Forelimb muscle (tissue), 1 donor: ENCODE data around the gene C1orf21. TPM values are rescaled to one million over a fixed set of nuclear protein-coding genes. Genes with fewer than 3 reads are reported as not detected.

Experiments used
- DNase-seq: peaks from one replicate; pipeline ENCODE4 v3.0.0-alpha.2; 2013; ENCODE audit warnings: low read depth
- polyA plus RNA-seq: library from polyadenylated mRNA; unstranded; fragments of 120-200 nt; gene quantifications from one replicate; pipeline ENCODE4 v1.2.1, GENCODE V29; 2013; ENCODE audit not compliant: insufficient read length

The C1orf21 gene
- polyA plus RNA-seq, 1 donor: 50.0 TPM

GRCh38 chr1:184485751-184486723, 99.2 kb downstream of the C1orf21 start:
- no peak for DNase-seq

GRCh38 chr1:184486761-184487445, 100.1 kb downstream of the C1orf21 start:
- no peak for DNase-seq

GRCh38 chr1:184487531-184488193, 100.8 kb downstream of the C1orf21 start:
- no peak for DNase-seq

GRCh38 chr1:184489908-184490307, 103.1 kb downstream of the C1orf21 start:
- no peak for DNase-seq

- no peak for DNase-seq
Measured at GRCh38 chr1:184492536-184492935, 105.7 kb downstream of the C1orf21 start.

GRCh38 chr1:184493987-184494388, 107.2 kb downstream of the C1orf21 start:
- DNase-seq: no peak

GRCh38 chr1:184494929-184495328, 108.1 kb downstream of the C1orf21 start:
- DNase-seq: no peak

GRCh38 chr1:184497959-184498723, 111.3 kb downstream of the C1orf21 start:
- no peak for DNase-seq

- no peak for DNase-seq
Measured at GRCh38 chr1:184499616-184500015, 112.8 kb downstream of the C1orf21 start.

- DNase-seq: no peak
Measured at GRCh38 chr1:184502161-184502560, 115.3 kb downstream of the C1orf21 start.

- DNase-seq: no peak
Measured at GRCh38 chr1:184503221-184503749, 116.5 kb downstream of the C1orf21 start.

- DNase-seq: no peak
Measured at GRCh38 chr1:184504040-184504954, 117.5 kb downstream of the C1orf21 start.

- no peak for DNase-seq
Measured at GRCh38 chr1:184504955-184505338, 118.1 kb downstream of the C1orf21 start.

GRCh38 chr1:184506481-184506880, 119.7 kb downstream of the C1orf21 start:
- no peak for DNase-seq

GRCh38 chr1:184507165-184507564, 120.3 kb downstream of the C1orf21 start:
- no peak for DNase-seq

- DNase-seq: no peak
Measured at GRCh38 chr1:184507604-184508280, 120.9 kb downstream of the C1orf21 start.

GRCh38 chr1:184509105-184509504, 122.3 kb downstream of the C1orf21 start:
- no peak for DNase-seq

- DNase-seq: no peak
Measured at GRCh38 chr1:184510110-184510509, 123.3 kb downstream of the C1orf21 start.

- no peak for DNase-seq
Measured at GRCh38 chr1:184512724-184513123, 125.9 kb downstream of the C1orf21 start.

GRCh38 chr1:184513421-184513820, 126.6 kb downstream of the C1orf21 start:
- no peak for DNase-seq
